ENCODE measurements around the gene IVNS1ABP. TPM values are rescaled to one million over a fixed set of nuclear protein-coding genes. Genes with fewer than 3 reads are reported as not detected.
A peak's percentile ranks its signal among the peaks of the same experiment; 100 is the strongest.

IVNS1ABP gene
- total and polyA plus RNA-seq, 9 of the 15 experiments (the other 6 are each of a cell fraction or from before 2014, with no cell fraction given), result 30.6 to 126 (median 77.7) TPM

DNA sequence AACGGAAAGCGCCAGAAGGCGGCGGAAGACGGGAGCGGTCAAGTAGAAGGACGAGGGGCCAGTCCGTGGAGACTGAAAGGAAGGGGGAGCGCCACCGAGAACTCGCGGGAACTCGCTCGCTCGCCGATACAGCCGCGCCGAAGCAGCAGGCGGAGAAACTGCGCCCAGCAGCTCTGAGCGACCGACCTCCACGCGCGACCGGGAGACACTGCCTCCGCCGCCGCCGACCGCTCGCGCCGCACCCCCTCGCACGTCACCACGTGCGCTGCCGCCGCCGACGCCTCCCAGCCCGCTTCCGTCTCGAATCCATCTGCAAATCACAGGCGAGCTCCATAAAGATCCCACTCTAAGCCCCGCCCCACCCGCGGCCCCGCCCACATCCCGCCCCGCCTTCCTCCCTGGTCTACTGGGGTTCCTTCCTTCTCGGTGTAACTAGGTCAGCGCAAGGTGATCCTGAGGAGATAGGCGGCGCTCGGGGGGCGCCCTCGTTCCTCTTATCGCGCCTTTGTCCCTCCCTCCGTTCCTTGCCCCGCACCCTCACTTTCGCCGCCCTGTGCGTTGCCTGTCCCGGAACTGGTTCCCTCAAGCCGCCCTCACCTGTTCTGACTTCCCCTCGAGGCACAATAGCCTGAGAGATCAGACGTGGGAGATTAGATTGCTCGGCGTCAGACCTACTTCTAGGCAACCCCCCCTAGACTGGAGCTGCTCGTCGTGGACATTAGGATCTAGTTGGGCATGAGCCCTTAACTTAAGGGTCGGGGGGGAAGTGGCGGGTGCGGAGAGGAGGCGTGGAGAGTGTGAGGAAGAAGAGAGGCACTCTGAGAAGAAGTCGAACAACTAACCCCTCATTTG, at the start of gene IVNS1ABP (continued):
- TF ChIP-seq, protein P1, sequence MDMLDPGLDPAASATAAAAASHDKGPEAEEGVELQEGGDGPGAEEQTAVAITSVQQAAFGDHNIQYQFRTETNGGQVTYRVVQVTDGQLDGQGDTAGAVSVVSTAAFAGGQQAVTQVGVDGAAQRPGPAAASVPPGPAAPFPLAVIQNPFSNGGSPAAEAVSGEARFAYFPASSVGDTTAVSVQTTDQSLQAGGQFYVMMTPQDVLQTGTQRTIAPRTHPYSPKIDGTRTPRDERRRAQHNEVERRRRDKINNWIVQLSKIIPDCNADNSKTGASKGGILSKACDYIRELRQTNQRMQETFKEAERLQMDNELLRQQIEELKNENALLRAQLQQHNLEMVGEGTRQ (CRISPR knock-in tag; IDR thresholded peaks at IDR 0.05), result peak; percentile 63; the same call in 1 of the 2 replicates
- TF ChIP-seq ELK3 (CRISPR knock-in tag; IDR thresholded peaks at IDR 0.05), result no peak
- no peak for TF ChIP-seq CBX2 (IDR thresholded peaks at IDR 0.05; ENCODE audit: insufficient read depth, low read length, poor library complexity, severe bottlenecking)
- no peak for TF ChIP-seq POLR3A (IDR thresholded peaks at IDR 0.05; ENCODE audit: borderline replicate concordance, extremely low read depth, insufficient read depth, insufficient read length)
- no peak for TF ChIP-seq NCOA2 (IDR thresholded peaks at IDR 0.05; ENCODE audit: partially characterized antibody in 2 of 2)
- no peak for TF ChIP-seq ZBTB33 (CRISPR knock-in tag; IDR thresholded peaks at IDR 0.05)
- 0 out of 2 replicates have a peak, but pooled peaks have one; percentile 58 for TF ChIP-seq ZNF764 (CRISPR knock-in tag; IDR thresholded peaks at IDR 0.05; ENCODE audit: low read depth)
- TF ChIP-seq EP400 (IDR thresholded peaks at IDR 0.05), result peak; percentile 87; the same call in 1 of the 2 replicates
- no peak for TF ChIP-seq STAT5B (CRISPR knock-in tag; IDR thresholded peaks at IDR 0.05)
- TF ChIP-seq, protein P2, sequence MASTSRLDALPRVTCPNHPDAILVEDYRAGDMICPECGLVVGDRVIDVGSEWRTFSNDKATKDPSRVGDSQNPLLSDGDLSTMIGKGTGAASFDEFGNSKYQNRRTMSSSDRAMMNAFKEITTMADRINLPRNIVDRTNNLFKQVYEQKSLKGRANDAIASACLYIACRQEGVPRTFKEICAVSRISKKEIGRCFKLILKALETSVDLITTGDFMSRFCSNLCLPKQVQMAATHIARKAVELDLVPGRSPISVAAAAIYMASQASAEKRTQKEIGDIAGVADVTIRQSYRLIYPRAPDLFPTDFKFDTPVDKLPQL (IDR thresholded peaks at IDR 0.05; ENCODE audit: extremely low read depth, insufficient read length), result no peak
- TF ChIP-seq, protein P3, sequence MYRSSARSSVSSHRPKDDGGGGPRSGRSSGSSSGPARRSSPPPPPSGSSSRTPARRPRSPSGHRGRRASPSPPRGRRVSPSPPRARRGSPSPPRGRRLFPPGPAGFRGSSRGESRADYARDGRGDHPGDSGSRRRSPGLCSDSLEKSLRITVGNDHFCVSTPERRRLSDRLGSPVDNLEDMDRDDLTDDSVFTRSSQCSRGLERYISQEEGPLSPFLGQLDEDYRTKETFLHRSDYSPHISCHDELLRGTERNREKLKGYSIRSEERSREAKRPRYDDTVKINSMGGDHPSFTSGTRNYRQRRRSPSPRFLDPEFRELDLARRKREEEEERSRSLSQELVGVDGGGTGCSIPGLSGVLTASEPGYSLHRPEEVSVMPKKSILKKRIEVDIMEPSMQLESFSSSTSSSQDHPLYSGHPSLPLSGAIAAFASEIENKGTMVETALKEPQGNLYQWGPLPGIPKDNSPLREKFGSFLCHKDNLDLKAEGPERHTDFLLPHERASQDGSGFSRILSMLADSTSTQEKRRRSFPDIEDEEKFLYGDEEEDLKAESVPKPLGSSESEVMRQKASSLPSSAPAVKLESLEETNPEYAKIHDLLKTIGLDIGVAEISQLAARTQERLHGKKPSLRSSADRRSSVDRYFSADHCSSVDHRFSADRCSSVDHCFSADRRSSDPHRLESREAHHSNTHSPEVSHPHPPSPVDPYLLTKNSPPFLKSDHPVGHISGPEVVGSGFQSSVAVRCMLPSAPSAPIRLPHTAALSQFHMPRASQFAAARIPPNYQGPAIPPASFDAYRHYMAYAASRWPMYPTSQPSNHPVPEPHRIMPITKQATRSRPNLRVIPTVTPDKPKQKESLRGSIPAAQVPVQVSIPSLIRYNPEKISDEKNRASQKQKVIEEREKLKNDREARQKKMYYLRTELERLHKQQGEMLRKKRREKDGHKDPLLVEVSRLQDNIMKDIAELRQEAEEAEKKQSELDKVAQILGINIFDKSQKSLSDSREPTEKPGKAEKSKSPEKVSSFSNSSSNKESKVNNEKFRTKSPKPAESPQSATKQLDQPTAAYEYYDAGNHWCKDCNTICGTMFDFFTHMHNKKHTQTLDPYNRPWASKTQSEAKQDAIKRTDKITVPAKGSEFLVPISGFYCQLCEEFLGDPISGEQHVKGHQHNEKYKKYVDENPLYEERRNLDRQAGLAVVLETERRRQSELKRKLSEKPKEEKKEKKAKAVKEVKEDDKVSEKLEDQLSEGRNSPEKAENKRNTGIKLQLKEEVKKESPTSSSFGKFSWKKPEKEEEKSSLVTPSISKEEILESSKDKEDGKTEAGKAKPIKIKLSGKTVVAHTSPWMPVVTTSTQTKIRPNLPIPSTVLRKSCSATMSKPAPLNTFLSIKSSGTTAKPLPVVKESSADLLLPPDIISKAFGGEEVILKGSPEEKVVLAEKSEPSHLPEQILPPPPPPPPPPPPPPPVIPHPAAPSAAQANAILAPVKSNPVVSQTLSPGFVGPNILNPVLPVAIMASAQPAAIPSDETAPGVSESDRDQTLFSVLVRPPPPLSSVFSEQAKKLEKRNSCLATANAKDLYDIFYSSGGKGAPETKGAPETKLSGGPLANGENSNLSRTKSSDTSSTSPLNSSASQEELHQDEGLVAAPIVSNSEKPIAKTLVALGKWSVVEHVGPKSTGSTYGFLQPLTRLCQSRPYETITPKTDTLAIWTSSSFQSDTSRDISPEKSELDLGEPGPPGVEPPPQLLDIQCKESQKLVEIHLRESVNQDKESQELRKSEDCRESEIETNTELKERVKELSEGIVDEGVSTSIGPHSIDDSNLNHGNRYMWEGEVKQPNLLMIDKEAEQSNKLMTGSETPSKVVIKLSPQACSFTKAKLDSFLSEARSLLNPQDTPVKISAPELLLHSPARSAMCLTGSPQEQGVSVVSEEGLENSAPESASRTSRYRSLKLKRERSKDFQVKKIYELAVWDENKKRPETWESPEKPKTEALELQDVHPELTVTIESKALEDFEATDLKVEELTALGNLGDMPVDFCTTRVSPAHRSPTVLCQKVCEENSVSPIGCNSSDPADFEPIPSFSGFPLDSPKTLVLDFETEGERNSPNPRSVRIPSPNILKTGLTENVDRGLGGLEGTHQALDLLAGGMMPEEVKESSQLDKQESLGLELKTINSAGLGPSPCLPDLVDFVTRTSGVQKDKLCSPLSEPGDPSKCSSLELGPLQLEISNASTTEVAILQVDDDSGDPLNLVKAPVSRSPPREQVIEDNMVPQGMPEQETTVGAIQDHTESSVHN (IDR thresholded peaks at IDR 0.05; ENCODE audit: borderline replicate concordance in 1 of 2, low read depth in 1 of 2), result no peak
- no peak; the same call in 1 of the 2 replicates for TF ChIP-seq GABPB1 (CRISPR knock-in tag; IDR thresholded peaks at IDR 0.05)
